ENCODE data around the gene EZH2.

DNA sequence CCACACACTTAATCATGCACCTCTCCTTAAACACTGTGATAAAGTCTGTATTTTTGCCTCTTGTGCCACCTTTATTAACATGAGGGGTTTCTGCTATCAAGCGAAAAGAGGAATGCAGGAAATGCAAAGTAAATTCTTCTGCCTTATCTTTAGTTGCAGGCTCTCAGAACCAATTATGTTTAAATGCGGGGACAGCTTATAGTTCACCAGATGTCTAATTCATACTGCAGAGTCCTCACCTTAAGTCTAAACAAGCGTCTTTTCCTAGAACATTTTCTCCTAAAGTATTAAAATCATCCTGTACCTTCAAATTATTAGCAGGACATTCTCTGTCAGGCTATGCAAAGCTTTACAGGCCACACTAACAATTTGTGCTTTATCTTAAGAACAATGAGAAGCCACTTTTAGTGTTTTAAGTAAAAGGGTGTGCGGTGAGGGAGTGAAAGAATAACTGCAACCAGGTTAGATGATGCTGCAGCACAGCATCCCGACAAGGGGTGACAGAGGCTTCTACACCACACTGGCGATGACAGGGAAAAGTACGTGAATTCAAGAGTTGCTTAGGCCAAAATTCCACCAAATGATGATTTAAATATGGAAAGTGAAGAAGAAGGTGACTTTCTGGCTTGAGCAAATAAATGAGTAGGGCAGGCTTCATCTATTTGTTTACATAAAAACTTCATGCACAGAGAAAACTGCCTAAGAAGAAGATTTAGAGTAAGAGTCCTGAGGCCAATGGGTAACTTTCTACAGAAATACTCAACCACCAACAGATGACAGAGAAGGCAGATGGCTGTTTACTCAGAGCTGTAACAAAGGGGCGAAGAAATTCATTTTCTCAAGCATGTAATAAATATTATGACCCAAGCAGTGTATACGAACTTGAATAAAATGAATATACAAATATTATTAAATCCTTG lies 36.0 kb downstream of the EZH2 start:
- TF ChIP-seq, protein P1, sequence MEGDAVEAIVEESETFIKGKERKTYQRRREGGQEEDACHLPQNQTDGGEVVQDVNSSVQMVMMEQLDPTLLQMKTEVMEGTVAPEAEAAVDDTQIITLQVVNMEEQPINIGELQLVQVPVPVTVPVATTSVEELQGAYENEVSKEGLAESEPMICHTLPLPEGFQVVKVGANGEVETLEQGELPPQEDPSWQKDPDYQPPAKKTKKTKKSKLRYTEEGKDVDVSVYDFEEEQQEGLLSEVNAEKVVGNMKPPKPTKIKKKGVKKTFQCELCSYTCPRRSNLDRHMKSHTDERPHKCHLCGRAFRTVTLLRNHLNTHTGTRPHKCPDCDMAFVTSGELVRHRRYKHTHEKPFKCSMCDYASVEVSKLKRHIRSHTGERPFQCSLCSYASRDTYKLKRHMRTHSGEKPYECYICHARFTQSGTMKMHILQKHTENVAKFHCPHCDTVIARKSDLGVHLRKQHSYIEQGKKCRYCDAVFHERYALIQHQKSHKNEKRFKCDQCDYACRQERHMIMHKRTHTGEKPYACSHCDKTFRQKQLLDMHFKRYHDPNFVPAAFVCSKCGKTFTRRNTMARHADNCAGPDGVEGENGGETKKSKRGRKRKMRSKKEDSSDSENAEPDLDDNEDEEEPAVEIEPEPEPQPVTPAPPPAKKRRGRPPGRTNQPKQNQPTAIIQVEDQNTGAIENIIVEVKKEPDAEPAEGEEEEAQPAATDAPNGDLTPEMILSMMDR (IDR thresholded peaks at IDR 0.05; ENCODE audit: borderline replicate concordance, extremely low read depth, low read length, poor library complexity, severe bottlenecking), result no peak
- no peak for TF ChIP-seq EZH2 (IDR thresholded peaks at IDR 0.05; ENCODE audit: borderline replicate concordance, low read depth, low read length, severe bottlenecking)

All from DND-41 (cell line).